Skeletal muscle cell (primary cell): ENCODE data around the gene C3.

ENCODE experiments used
- DNase-seq: peaks from one replicate; pipeline ENCODE4 v3.0.0-alpha.2; 2010; ENCODE audit warnings: low read depth
- H3K4me3 ChIP-seq: 2 replicates; pipeline ENCODE4 v1.5.1; 2011; ENCODE audit warnings: low read depth, mild to moderate bottlenecking, control low read depth, low read length, moderate library complexity

C3 gene

GRCh38 chr19:6700586-6701316, 19.7 kb downstream of the C3 start:
- DNase-seq: no peak
- no peak overlapping the region for H3K4me3 ChIP-seq

GRCh38 chr19:6699935-6700334, 20.5 kb downstream of the C3 start:
- no peak overlapping the region for H3K4me3 ChIP-seq
- DNase-seq: no peak

GRCh38 chr19:6697291-6697690, 23.2 kb downstream of the C3 start:
- H3K4me3 ChIP-seq: no peak overlapping the region
- no peak for DNase-seq

- DNase-seq: no peak
These were observed 24.1 kb downstream of the C3 start for GRCh38 chr19:6696239-6696820.

GRCh38 chr19:6694147-6694815, 26.2 kb downstream of the C3 start:
- DNase-seq: no peak
- no peak overlapping the region for H3K4me3 ChIP-seq

More at GRCh38 chr19:6696239-6696820, 24.1 kb downstream of the C3 start:
- H3K4me3 ChIP-seq: no peak overlapping the region

- DNase-seq: no peak
- H3K4me3 ChIP-seq: no peak overlapping the region
These were observed 26.8 kb downstream of the C3 start for GRCh38 chr19:6693681-6694080.

- no peak overlapping the region for H3K4me3 ChIP-seq
- no peak for DNase-seq
These were observed 27.4 kb downstream of the C3 start for GRCh38 chr19:6693056-6693471.

GRCh38 chr19:6692027-6692426, 28.4 kb downstream of the C3 start:
- no peak for DNase-seq
- H3K4me3 ChIP-seq: no peak overlapping the region

GRCh38 chr19:6691342-6691741, 29.1 kb downstream of the C3 start:
- no peak overlapping the region for H3K4me3 ChIP-seq
- no peak for DNase-seq

GRCh38 chr19:6690160-6690885, 30.1 kb downstream of the C3 start:
- DNase-seq: no peak
- no peak overlapping the region for H3K4me3 ChIP-seq

GRCh38 chr19:6687114-6687513, 33.3 kb downstream of the C3 start:
- no peak overlapping the region for H3K4me3 ChIP-seq
- no peak for DNase-seq

GRCh38 chr19:6686628-6686975, 33.8 kb downstream of the C3 start:
- no peak for DNase-seq
- no peak overlapping the region for H3K4me3 ChIP-seq

- H3K4me3 ChIP-seq: no peak overlapping the region
- DNase-seq: no peak
These were observed 34.4 kb downstream of the C3 start for GRCh38 chr19:6685962-6686627.

GRCh38 chr19:6685482-6685881, 35.0 kb downstream of the C3 start:
- DNase-seq: no peak
- H3K4me3 ChIP-seq: no peak overlapping the region

GRCh38 chr19:6683971-6684370, 36.5 kb downstream of the C3 start:
- DNase-seq: no peak
- no peak overlapping the region for H3K4me3 ChIP-seq

- DNase-seq: no peak
- no peak overlapping the region for H3K4me3 ChIP-seq
These were observed 37.8 kb downstream of the C3 start for GRCh38 chr19:6682607-6683128.

- H3K4me3 ChIP-seq: no peak overlapping the region
- no peak for DNase-seq
These were observed 40.3 kb downstream of the C3 start for GRCh38 chr19:6680141-6680540.

GRCh38 chr19:6679139-6679538, 41.3 kb downstream of the C3 start:
- DNase-seq: no peak
- H3K4me3 ChIP-seq: no peak overlapping the region

- DNase-seq: peak; percentile 6
These were observed 41.8 kb downstream of the C3 start for GRCh38 chr19:6678690-6679109.

More at GRCh38 chr19:6678690-6679109, 41.8 kb downstream of the C3 start:
- H3K4me3 ChIP-seq: no peak overlapping the region
